ENCODE results near the gene FOXB1. TPM values are rescaled to one million over a fixed set of nuclear protein-coding genes. Genes with fewer than 3 reads are reported as not detected.

FOXB1 gene
- total RNA-seq, 1 donor from 2014 or later = not detected

DNA sequence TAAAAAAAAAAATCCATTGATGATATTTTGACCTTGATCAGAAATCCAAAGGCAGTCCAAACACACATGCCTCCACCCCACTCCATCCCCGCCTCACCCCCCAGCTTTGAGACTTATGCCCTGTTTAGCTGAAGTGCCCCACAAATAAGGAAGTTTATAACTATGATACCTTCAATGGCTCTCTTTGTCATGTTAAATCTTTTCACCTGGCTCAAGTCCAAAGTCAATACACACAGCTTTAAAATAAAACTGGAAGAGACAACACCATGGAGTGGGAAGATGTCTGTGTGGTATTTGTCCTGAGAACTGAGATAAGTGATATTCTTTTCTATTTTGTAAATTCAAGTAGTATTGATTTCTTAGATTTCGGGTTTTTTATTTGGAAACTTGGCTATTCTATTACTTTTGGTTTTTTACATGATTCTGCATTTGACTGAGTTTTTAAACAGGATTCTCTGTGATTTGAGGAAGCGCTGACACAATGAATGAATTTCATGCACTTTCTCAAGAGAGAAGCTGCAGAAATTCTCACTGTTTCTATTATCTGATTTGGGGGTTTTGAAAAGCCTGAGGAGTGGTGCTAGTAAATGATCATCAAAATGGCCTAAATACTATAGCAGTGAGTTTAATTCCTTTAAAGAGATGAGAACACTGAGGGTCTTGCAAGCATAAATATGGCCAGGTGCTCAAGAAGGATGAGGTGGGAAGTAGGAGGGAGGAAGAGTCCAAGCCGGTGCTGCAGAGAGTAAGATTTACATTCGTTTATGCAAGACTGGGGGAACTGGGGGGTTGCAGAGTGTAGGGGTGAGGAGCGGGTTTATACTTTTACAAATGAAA lies 5.2 kb downstream of the FOXB1 start:
- H3K9me3 Mint-ChIP-seq = no peaks in the 10 kb centered on the region
- peaks cover 97% of the 10 kb centered on the region for H3K27me3 Mint-ChIP-seq (ENCODE audit: low read depth)
- no peak overlapping the region for H3K4me3 Mint-ChIP-seq
- TF ChIP-seq, protein P1, sequence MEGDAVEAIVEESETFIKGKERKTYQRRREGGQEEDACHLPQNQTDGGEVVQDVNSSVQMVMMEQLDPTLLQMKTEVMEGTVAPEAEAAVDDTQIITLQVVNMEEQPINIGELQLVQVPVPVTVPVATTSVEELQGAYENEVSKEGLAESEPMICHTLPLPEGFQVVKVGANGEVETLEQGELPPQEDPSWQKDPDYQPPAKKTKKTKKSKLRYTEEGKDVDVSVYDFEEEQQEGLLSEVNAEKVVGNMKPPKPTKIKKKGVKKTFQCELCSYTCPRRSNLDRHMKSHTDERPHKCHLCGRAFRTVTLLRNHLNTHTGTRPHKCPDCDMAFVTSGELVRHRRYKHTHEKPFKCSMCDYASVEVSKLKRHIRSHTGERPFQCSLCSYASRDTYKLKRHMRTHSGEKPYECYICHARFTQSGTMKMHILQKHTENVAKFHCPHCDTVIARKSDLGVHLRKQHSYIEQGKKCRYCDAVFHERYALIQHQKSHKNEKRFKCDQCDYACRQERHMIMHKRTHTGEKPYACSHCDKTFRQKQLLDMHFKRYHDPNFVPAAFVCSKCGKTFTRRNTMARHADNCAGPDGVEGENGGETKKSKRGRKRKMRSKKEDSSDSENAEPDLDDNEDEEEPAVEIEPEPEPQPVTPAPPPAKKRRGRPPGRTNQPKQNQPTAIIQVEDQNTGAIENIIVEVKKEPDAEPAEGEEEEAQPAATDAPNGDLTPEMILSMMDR (IDR thresholded peaks at IDR 0.05; ENCODE audit: unreplicated experiment) = no peak
- peaks cover 24% of the 10 kb centered on the region for H3K4me1 Mint-ChIP-seq
- H3K27ac Mint-ChIP-seq = no peak overlapping the region
- no peak for DNase-seq (ENCODE audit: low spot score in 2 of 2, unreplicated experiment in 2 of 2)
- H3K36me3 Mint-ChIP-seq = no peaks in the 10 kb centered on the region

DNA sequence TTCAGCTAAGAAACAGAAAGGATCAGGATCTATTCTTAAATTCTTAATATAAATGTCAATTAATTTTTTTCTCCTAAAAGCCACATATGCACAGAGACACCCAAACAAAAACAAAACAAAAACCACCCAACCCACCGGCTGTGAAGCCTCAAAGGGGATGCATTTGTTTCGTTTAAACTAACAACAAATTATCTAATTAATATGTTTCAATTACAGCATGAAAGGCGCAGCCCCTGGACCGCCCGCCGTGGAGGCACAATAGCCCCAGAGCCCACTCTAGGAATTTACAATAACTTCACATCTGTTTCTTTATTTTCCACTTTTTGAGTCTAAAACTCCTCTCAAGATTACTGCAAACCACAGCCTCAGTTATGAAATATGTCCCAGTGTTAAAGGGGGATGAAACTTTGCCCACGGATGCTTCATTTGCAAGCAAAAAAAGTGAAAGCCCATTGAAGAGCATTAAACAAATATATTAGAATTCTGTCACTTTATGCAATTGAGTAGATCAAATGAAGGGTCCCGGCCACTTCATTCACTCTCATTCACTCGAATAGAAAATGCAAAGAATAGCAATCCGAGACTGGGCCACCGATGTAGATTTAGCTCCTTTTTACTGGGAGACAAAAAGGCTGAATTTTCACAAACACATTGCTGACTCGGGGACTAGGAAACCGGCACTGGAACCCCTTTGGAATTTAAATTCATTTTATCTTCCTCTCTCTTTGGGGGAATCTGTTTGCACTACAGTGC lies 6.0 kb downstream of the FOXB1 start:
- DNase-seq (ENCODE audit: low spot score in 2 of 2, unreplicated experiment in 2 of 2) = no peak
- no peaks in the 10 kb centered on the region for H3K9me3 Mint-ChIP-seq
- TF ChIP-seq, protein P1 (IDR thresholded peaks at IDR 0.05; ENCODE audit: unreplicated experiment) = no peak
- H3K36me3 Mint-ChIP-seq = no peaks in the 10 kb centered on the region
- no peak overlapping the region for H3K4me3 Mint-ChIP-seq
- H3K27ac Mint-ChIP-seq = no peak overlapping the region
- peaks cover 97% of the 10 kb centered on the region for H3K27me3 Mint-ChIP-seq (ENCODE audit: low read depth)
- peaks cover 16% of the 10 kb centered on the region for H3K4me1 Mint-ChIP-seq

DNA sequence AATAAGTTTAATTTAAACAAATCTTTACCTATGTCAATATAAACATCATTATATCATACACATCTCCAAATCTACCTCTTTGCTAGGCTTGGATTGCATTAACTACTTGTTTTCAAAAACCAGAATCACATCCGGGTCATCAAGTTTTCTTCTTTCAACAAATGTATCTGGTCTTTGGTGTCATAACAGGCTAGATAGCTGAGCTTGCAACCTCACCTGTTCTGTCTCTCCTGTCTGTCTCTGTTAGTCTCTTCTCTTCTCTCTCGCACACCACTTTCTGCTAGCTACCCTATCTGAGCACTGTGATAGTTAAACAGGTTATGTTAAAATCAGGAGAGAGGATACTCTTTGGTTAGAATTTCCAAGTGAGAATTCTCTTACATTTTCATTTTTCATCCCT lies 6.7 kb downstream of the FOXB1 start:
- no peaks in the 10 kb centered on the region for H3K36me3 Mint-ChIP-seq
- H3K27ac Mint-ChIP-seq = no peak overlapping the region
- no peak for DNase-seq (ENCODE audit: low spot score in 2 of 2, unreplicated experiment in 2 of 2)
- H3K9me3 Mint-ChIP-seq = no peaks in the 10 kb centered on the region
- no peak overlapping the region for H3K4me3 Mint-ChIP-seq
- peaks cover 9% of the 10 kb centered on the region for H3K4me1 Mint-ChIP-seq
- TF ChIP-seq, protein P1 (IDR thresholded peaks at IDR 0.05; ENCODE audit: unreplicated experiment) = no peak
- peaks cover 97% of the 10 kb centered on the region for H3K27me3 Mint-ChIP-seq (ENCODE audit: low read depth)

DNA sequence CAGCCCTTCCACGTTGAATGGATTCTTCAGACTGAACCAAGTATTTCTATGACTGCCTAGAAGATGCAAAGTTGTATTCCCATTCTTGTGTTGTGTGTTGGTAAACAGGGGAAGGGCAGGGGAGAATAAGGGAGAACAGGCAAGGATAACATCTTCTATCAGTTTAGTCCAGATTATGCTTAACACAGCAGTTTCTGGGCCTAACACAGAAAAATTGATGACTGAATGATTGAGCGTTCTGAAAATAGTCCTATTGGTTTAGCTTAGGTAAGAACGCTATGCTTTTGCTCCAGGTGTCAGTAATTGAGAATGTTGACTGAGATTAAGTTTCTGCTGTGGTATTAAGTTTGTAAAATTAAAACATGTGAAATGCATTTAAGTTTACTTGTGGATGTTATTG lies 8.6 kb downstream of the FOXB1 start:
- TF ChIP-seq, protein P1 (IDR thresholded peaks at IDR 0.05; ENCODE audit: unreplicated experiment) = no peak
- no peak overlapping the region for H3K27ac Mint-ChIP-seq

GRCh38 chr15:60017538-60018520 lies 13.7 kb downstream of the FOXB1 start:
- Mint-ChIP-seq H3K36me3 (no peaks in the 10 kb centered on the region), H3K4me1 (no peaks in the 10 kb centered on the region), H3K27me3 (ENCODE audit: low read depth) (peaks cover 52% of the 10 kb centered on the region), H3K27ac (no peak overlapping the region), H3K4me3 (no peak overlapping the region), H3K9me3 (peaks cover 15% of the 10 kb centered on the region)
- no peak for DNase-seq (ENCODE audit: low spot score in 2 of 2, unreplicated experiment in 2 of 2)
- TF ChIP-seq, protein P1 (IDR thresholded peaks at IDR 0.05; ENCODE audit: unreplicated experiment) = no peak

More for the DNA sequence above, 8.6 kb downstream of the FOXB1 start:
- no peak for DNase-seq (ENCODE audit: low spot score in 2 of 2, unreplicated experiment in 2 of 2)
- Mint-ChIP-seq H3K27me3 (ENCODE audit: low read depth) (peaks cover 94% of the 10 kb centered on the region), H3K9me3 (peaks cover 6% of the 10 kb centered on the region), H3K4me3 (no peak overlapping the region), H3K4me1 (no peaks in the 10 kb centered on the region), H3K36me3 (no peaks in the 10 kb centered on the region)

All from mesothelial cell of epicardium (in vitro differentiated cells).